Upper lobe of left lung (tissue), 6 donors: ENCODE data around the gene UNC45A. TPM values are rescaled to one million over a fixed set of nuclear protein-coding genes. Genes with fewer than 3 reads are reported as not detected.
A peak's percentile ranks its signal among the peaks of the same experiment; 100 is the strongest.
"Not testable (repeated sequence)": the region's sequence is repeated elsewhere in the genome, so short reads cannot be mapped to it uniquely, and the experiment has no call there.

Experiments
- ATAC-seq, 2 donors: fragments of 200-7000 bp; cut with Tn5 transposase; one replicate each; pipeline ENCODE4 v1.9.1; 2022; ENCODE audit warnings: mild to moderate bottlenecking in 2 of 2, moderate library complexity in 2 of 2; ENCODE audit not compliant: low FRiP score in 2 of 2
- DNase-seq, 2 donors: peaks; one replicate each; pipeline ENCODE4 v3.0.0-alpha.2; 2019 to 2020
- H3K27ac ChIP-seq, 4 donors: fragments of 200-600 bp; sonication (generic); one replicate each; pipeline ENCODE4 v1.5.1; 2016 to 2019
- H3K27me3 ChIP-seq, 4 donors: fragments of 200-600 bp; sonication (generic); one replicate each; pipeline ENCODE4 v1.5.1; 2017 to 2019
- H3K36me3 ChIP-seq, 4 donors: fragments of 200-600 bp; sonication (generic); one replicate each; pipeline ENCODE4 v1.5.1; 2016 to 2019
- H3K4me1 ChIP-seq, 4 donors: fragments of 200-600 bp; sonication (generic); one replicate each; pipeline ENCODE4 v1.5.1; 2018 to 2019
- H3K4me3 ChIP-seq, 4 donors: fragments of 200-600 bp; sonication (generic); one replicate each; pipeline ENCODE4 v1.5.1; 2017 to 2019; ENCODE audit warnings: mild to moderate bottlenecking in 2 of 4, moderate library complexity in 1 of 4
- H3K9me3 ChIP-seq, 4 donors: fragments of 200-600 bp; sonication (generic); one replicate each; pipeline ENCODE4 v1.5.1; 2018 to 2019
- CTCF ChIP-seq, 6 experiments: fragments of 450-650 bp in 4 of 6; fragments of 200-600 bp in 2 of 6; sonication (generic) in 2 of 6; IDR thresholded peaks; one replicate each; pipeline ENCODE4 v1.5.1; 2016 to 2019; ENCODE audit warnings: antibody characterized with exemption in 6 of 6
- EP300 ChIP-seq, 4 donors: sonication (generic); formaldehyde crosslinking; IDR thresholded peaks; one replicate each; pipeline ENCODE4 v1.5.1; 2017; ENCODE audit warnings: antibody characterized with exemption in 4 of 4, control low read depth in 2 of 4
- POLR2A ChIP-seq, 4 donors: fragments of 450-650 bp; IDR thresholded peaks; one replicate each; pipeline ENCODE4 v1.5.1; 2016 to 2017; ENCODE audit warnings: antibody characterized with exemption in 4 of 4, mild to moderate bottlenecking in 2 of 4
- POLR2AphosphoS5 ChIP-seq, 2 donors: sonication (generic); formaldehyde crosslinking; IDR thresholded peaks; one replicate each; pipeline ENCODE4 v1.5.1; 2017; ENCODE audit warnings: antibody characterized with exemption in 2 of 2
- WGBS, 2 donors: methylation state at CpG; one replicate each; pipeline ENCODE4 v1.1.5; 2017 to 2018; 5-methylcytosine and 5-hydroxymethylcytosine counted together
- total RNA-seq, 6 donors: library from RNA; depleted of rRNA in 4 of 6; stranded (reverse); fragments of >200 nt in 4 of 6; gene quantifications; one replicate each; pipeline versions ENCODE4 v1.1.0 to v1.2.1, GENCODE V29; 2016 to 2021
- donor health status: DM: no; HTN: no; CAD: no; lungs with moderate emphysema.
- donor health status: DM: no; HTN: yes; CAD: no; lungs with severe emphysema.

The UNC45A gene
- total RNA-seq, 6 donors from 2014 or later: 40.7 to 108 (median 61.9) TPM

GRCh38 chr15:90921887-90922286, 13.2 kb upstream of the UNC45A start:
- TF ChIP-seq CTCF (IDR thresholded peaks at IDR 0.05) (no peak), EP300 (IDR thresholded peaks at IDR 0.05) (no peak), POLR2AphosphoS5 (IDR thresholded peaks at IDR 0.05) (no peak), POLR2A (IDR thresholded peaks at IDR 0.05) (no peak)
- 81 to 88% methylated on average over 4 of the region's 4 CpGs for whole genome bisulfite sequencing, 2 donors
- Histone ChIP-seq H3K27me3 (no peaks in the 10 kb centered on the region), H3K27ac (no peak overlapping the region), H3K36me3 (peaks cover 23 to 48% (median 43%) of the 10 kb centered on the region in 4 donors), H3K4me1 (no peaks in the 10 kb centered on the region), H3K4me3 (no peak overlapping the region), H3K9me3 (no peaks in the 10 kb centered on the region)
- ATAC-seq (no peak), DNase-seq (no peak)

- DNase-seq, H3K27ac ChIP-seq, H3K4me3 ChIP-seq, H3K4me1 ChIP-seq, H3K9me3 ChIP-seq, H3K27me3 ChIP-seq, ATAC-seq: not testable (repeated sequence)
- peaks cover 23 to 39% (median 35%) of the 10 kb centered on the region in 4 donors for H3K36me3 ChIP-seq
- WGBS, 2 donors: 90% methylated on average over 7 of the region's 7 CpGs
Observed at GRCh38 chr15:90922712-90923322, 12.3 kb upstream of the UNC45A start.

- DNase-seq: no peak
- H3K27me3 ChIP-seq: no peaks in the 10 kb centered on the region
- ATAC-seq: no peak
- H3K4me1 ChIP-seq: peaks cover 3 to 8% (median 6%) of the 10 kb centered on the region in 4 donors
- peaks cover 15 to 23% (median 19%) of the 10 kb centered on the region in 4 donors for H3K36me3 ChIP-seq
- no peak overlapping the region for H3K27ac ChIP-seq
- TF ChIP-seq CTCF (IDR thresholded peaks at IDR 0.05) (no peak), EP300 (IDR thresholded peaks at IDR 0.05) (no peak), POLR2AphosphoS5 (IDR thresholded peaks at IDR 0.05) (no peak), POLR2A (IDR thresholded peaks at IDR 0.05) (no peak)
- 69 to 81% methylated on average over 5 of the region's 5 CpGs for WGBS, 2 donors
- no peak overlapping the region for H3K4me3 ChIP-seq
- H3K9me3 ChIP-seq: no peaks in the 10 kb centered on the region
Observed at GRCh38 chr15:90924375-90924774, 10.7 kb upstream of the UNC45A start.

- H3K4me1 ChIP-seq: peaks cover 19 to 28% (median 22%) of the 10 kb centered on the region in 4 donors
- not testable (repeated sequence) for ATAC-seq, H3K9me3 ChIP-seq, DNase-seq, H3K27ac ChIP-seq, H3K27me3 ChIP-seq, H3K36me3 ChIP-seq, H3K4me3 ChIP-seq
- WGBS, 2 donors: 91 to 96% methylated on average over 10 of the region's 10 CpGs
Observed at GRCh38 chr15:90926766-90927165, 8.3 kb upstream of the UNC45A start.

- WGBS, 2 donors: 79 to 85% methylated on average over 7 of the region's 7 CpGs
- not testable (repeated sequence) for H3K4me3 ChIP-seq, H3K9me3 ChIP-seq, ATAC-seq, DNase-seq, H3K27me3 ChIP-seq, H3K36me3 ChIP-seq
- Histone ChIP-seq H3K27ac (peak overlapping the region in 2 of 4 donors; percentile 52 to 97), H3K4me1 (peaks cover 27 to 41% (median 29%) of the 10 kb centered on the region in 4 donors)
Observed at GRCh38 chr15:90928106-90928505, 7.0 kb upstream of the UNC45A start.

GRCh38 chr15:90929246-90930019, 5.7 kb upstream of the UNC45A start:
- Histone ChIP-seq H3K9me3 (no peaks in the 10 kb centered on the region), H3K4me1 (peaks cover 34 to 51% (median 36%) of the 10 kb centered on the region in 4 donors), H3K36me3 (no peaks in the 10 kb centered on the region), H3K27me3 (no peaks in the 10 kb centered on the region), H3K4me3 (peak overlapping the region in 3 of 4 donors; percentile 50 to 66 (median 61)), H3K27ac (peak overlapping the region; percentile 88 to 97 (median 96))
- 51 to 52% methylated on average over 21 of the region's 21 CpGs for WGBS, 2 donors
- TF ChIP-seq POLR2AphosphoS5 (IDR thresholded peaks at IDR 0.05): no peak
- no peak for TF ChIP-seq CTCF (IDR thresholded peaks at IDR 0.05)
- TF ChIP-seq EP300 (IDR thresholded peaks at IDR 0.05): no peak
- TF ChIP-seq POLR2A (IDR thresholded peaks at IDR 0.05): no peak
- DNase-seq (no peak), ATAC-seq (no peak)
